ENCODE data around the gene TULP3.

- TF ChIP-seq ZNF274 (IDR thresholded peaks at IDR 0.05; ENCODE audit: insufficient read depth, insufficient read length) (no peak), RAD51 (IDR thresholded peaks at IDR 0.05) (no peak), EZH2 (IDR thresholded peaks at IDR 0.05; ENCODE audit: borderline replicate concordance, control insufficient read depth, low read depth, low read length) (no peak), IRF3 (IDR thresholded peaks at IDR 0.05) (no peak), CREM (IDR thresholded peaks at IDR 0.05; ENCODE audit: low read depth) (no peak), JUND (IDR thresholded peaks at IDR 0.05; ENCODE audit: low read depth, low read length) (no peak)
- TF ChIP-seq, protein P1, sequence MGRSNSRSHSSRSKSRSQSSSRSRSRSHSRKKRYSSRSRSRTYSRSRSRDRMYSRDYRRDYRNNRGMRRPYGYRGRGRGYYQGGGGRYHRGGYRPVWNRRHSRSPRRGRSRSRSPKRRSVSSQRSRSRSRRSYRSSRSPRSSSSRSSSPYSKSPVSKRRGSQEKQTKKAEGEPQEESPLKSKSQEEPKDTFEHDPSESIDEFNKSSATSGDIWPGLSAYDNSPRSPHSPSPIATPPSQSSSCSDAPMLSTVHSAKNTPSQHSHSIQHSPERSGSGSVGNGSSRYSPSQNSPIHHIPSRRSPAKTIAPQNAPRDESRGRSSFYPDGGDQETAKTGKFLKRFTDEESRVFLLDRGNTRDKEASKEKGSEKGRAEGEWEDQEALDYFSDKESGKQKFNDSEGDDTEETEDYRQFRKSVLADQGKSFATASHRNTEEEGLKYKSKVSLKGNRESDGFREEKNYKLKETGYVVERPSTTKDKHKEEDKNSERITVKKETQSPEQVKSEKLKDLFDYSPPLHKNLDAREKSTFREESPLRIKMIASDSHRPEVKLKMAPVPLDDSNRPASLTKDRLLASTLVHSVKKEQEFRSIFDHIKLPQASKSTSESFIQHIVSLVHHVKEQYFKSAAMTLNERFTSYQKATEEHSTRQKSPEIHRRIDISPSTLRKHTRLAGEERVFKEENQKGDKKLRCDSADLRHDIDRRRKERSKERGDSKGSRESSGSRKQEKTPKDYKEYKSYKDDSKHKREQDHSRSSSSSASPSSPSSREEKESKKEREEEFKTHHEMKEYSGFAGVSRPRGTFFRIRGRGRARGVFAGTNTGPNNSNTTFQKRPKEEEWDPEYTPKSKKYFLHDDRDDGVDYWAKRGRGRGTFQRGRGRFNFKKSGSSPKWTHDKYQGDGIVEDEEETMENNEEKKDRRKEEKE (IDR thresholded peaks at IDR 0.05), result no peak
These were observed 49.5 kb upstream of the TULP3 start for GRCh38 chr12:2841056-2841650.
